Measurements from ENCODE around the gene DNAH14.
"Not testable (repeated sequence)": the region's sequence is repeated elsewhere in the genome, so short reads cannot be mapped to it uniquely, and the experiment has no call there.

The DNAH14 gene

GRCh38 chr1:225343618-225344017, 414.1 kb downstream of the DNAH14 start:
- no peak for DNase-seq (ENCODE audit: low read depth in 2 of 2)

GRCh38 chr1:225347123-225347683, 417.7 kb downstream of the DNAH14 start:
- no peak for DNase-seq (ENCODE audit: low read depth in 2 of 2)

- DNase-seq (ENCODE audit: low read depth in 2 of 2) = no peak
Observed at GRCh38 chr1:225348400-225348799, 418.9 kb downstream of the DNAH14 start.

- DNase-seq (ENCODE audit: low read depth in 2 of 2) = no peak
Observed at GRCh38 chr1:225349826-225350225, 420.4 kb downstream of the DNAH14 start.

GRCh38 chr1:225350872-225351271, 421.4 kb downstream of the DNAH14 start:
- DNase-seq (ENCODE audit: low read depth in 2 of 2) = no peak

- no peak for DNase-seq (ENCODE audit: low read depth in 2 of 2)
Observed at GRCh38 chr1:225354906-225355305, 425.4 kb downstream of the DNAH14 start.

GRCh38 chr1:225355863-225356262, 426.4 kb downstream of the DNAH14 start:
- DNase-seq (ENCODE audit: low read depth in 2 of 2) = no peak

GRCh38 chr1:225360119-225360518, 430.6 kb downstream of the DNAH14 start:
- no peak for DNase-seq (ENCODE audit: low read depth in 2 of 2)

GRCh38 chr1:225361176-225361575, 431.7 kb downstream of the DNAH14 start:
- DNase-seq (ENCODE audit: low read depth in 2 of 2) = no peak

GRCh38 chr1:225362805-225363204, 433.3 kb downstream of the DNAH14 start:
- DNase-seq (ENCODE audit: low read depth in 2 of 2) = no peak

- DNase-seq (ENCODE audit: low read depth in 2 of 2) = no peak
Observed at GRCh38 chr1:225364439-225364838, 435.0 kb downstream of the DNAH14 start.

GRCh38 chr1:225366018-225366417, 436.5 kb downstream of the DNAH14 start:
- no peak for DNase-seq (ENCODE audit: low read depth in 2 of 2)

- DNase-seq (ENCODE audit: low read depth in 2 of 2) = no peak
Observed at GRCh38 chr1:225366552-225366951, 437.1 kb downstream of the DNAH14 start.

- DNase-seq (ENCODE audit: low read depth in 2 of 2) = no peak
Observed at GRCh38 chr1:225368036-225368552, 438.6 kb downstream of the DNAH14 start.

- no peak for DNase-seq (ENCODE audit: low read depth in 2 of 2)
Observed at GRCh38 chr1:225371366-225372010, 442.0 kb downstream of the DNAH14 start.

- DNase-seq (ENCODE audit: low read depth in 2 of 2) = no peak
Observed at GRCh38 chr1:225373155-225373554, 443.7 kb downstream of the DNAH14 start.

GRCh38 chr1:225374996-225375395, 445.5 kb downstream of the DNAH14 start:
- no peak for DNase-seq (ENCODE audit: low read depth in 2 of 2)

GRCh38 chr1:225378880-225379279, 449.4 kb downstream of the DNAH14 start:
- DNase-seq (ENCODE audit: low read depth in 2 of 2) = no peak

GRCh38 chr1:225380691-225381090, 451.2 kb downstream of the DNAH14 start:
- DNase-seq (ENCODE audit: low read depth in 2 of 2) = no peak

- DNase-seq (ENCODE audit: low read depth in 2 of 2) = not testable (repeated sequence)
Observed at GRCh38 chr1:225386860-225387259, 457.4 kb downstream of the DNAH14 start.

- no peak for DNase-seq (ENCODE audit: low read depth in 2 of 2)
Observed at GRCh38 chr1:225388372-225388771, 458.9 kb downstream of the DNAH14 start.

GRCh38 chr1:225389843-225390242, 460.4 kb downstream of the DNAH14 start:
- no peak for DNase-seq (ENCODE audit: low read depth in 2 of 2)

GRCh38 chr1:225396357-225396756, 466.9 kb downstream of the DNAH14 start:
- DNase-seq (ENCODE audit: low read depth in 2 of 2) = no peak

- no peak for DNase-seq (ENCODE audit: low read depth in 2 of 2)
Observed at GRCh38 chr1:225400968-225401367, 471.5 kb downstream of the DNAH14 start.
